GM18951 (cell line): ENCODE measurements around the gene ATG5.

Experiments
- POLR2A ChIP-seq: IDR thresholded peaks from 4 replicates; pipeline ENCODE4 v1.6.1; 2011; ENCODE audit warnings: mild to moderate bottlenecking; ENCODE audit not compliant: insufficient read length, insufficient read depth; ENCODE audit errors: extremely low read depth
- in situ Hi-C: fragments of 300-500 bp; cut with MboI; formaldehyde crosslinking; loops from one replicate; pipeline ENCODE4 v1.12.0; 2022; ENCODE audit warnings: low sequenced_read_pairs, mixed read lengths, inconsistent platforms; ENCODE audit not compliant: unreplicated experiment

ATG5 gene

DNA sequence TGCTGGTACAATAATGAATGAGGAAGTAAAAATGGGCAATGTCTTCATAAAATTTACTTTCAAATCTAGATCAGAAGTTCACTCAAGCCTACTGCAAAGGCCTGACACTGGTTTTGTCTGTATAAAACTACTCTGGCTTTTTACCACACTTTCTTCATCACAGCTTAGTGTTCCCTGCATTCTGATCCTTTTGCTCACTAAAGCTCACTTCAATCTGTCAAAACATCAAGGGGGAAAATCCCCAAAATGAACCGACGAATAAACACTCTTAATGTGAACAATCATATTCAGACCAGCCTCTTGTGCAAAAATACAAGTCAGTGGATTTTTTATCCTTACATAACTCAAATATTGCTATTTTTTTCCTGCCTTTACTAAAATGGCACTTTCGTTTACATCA lies 140.9 kb downstream of the ATG5 start:
- in situ Hi-C loops: no loop called here

DNA sequence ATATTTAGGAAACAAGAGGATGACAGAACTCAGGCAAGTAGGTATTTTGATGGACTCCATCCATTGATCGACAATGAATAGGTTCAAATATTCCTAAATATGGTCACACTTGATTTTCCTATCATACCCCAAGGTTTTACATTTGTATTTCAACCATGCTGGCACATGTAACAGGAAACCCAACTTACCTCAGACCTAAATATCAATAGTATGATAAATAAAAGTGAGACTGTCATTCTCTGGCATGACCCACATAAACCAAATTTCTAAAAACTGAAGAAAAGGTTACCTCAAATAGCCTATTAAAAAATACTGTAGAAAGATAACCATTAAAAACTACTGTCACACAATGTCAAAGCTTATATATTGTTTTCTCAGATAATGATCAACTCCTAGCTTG lies 142.1 kb downstream of the ATG5 start:
- in situ Hi-C loops: no loop called here
- no peak for TF ChIP-seq POLR2A

More for the DNA sequence above, 140.9 kb downstream of the ATG5 start:
- no peak for TF ChIP-seq POLR2A

DNA sequence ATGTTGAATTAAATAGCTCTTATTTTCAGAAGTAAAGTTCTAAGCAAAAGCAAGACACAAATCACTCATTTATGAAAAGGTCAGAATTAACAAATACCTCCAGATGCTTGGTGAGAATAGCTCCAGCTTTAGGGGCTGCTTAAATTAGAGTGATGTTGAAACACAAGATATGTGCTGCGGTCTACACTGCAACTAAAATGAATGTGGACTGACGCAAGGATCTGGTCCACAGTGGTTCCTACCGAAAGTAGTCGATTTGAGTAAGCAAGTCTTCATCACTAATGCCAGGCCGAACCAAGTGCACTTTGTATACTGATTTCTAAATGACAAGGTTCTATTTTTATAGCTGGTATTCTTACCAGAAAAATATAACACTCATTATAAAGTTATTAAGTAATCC lies 143.1 kb downstream of the ATG5 start:
- no peak for TF ChIP-seq POLR2A
- in situ Hi-C loops: no loop called here

DNA sequence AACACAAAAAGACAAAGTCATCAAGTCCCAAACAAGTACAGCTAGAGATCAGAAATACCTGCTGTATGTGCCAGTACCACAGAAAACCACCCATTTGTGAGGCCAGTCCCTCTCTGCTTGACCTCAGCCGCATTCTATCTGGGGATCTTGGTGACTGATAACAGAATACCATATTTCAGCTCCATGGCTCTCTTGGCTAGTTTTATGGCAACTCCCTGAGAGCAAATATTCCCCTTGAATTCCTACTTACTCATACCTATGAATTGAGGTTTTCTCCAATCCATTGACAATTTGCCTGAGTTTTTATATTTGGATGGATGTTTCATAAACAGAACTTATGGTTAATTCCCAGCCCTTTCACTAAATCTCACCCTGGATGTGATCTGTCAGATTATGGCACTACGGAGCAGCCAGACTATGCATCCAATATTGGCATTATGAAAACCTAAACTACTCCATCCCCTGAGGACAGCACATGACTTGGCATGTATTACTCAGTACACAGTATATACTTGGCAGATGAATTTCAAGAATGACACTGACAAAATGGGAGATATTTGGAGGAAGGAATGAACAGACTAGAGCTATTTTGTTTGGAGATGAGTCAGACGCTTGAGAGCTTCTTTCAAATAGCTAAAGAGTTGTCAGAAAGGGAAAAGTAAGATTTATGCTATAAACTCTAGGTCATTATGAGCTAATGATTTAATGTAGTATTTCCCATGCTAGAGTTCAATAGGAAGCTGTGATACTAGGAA lies 143.7 kb downstream of the ATG5 start:
- no peak for TF ChIP-seq POLR2A
- in situ Hi-C loops: no loop called here

DNA sequence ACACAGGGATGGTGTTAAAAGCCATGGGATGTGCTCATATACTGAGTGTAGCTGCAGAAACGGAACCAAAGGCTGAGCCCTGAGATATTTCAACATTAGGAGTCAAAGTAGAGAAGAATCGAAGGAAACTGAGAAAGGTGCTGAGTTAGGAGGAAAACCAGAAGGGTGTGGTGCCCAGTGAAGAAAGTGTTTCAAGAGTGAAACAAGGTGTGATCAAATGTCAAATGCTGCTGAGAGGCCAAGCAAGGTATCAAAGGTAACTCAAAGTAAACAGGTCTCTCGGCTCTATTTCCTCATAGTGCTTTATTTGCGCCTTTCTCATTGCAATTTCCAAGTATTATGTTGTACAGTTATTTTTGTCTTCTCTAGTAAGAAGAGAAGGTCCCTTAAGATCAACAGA lies 145.4 kb downstream of the ATG5 start:
- in situ Hi-C loops: no loop called here
- no peak for TF ChIP-seq POLR2A

DNA sequence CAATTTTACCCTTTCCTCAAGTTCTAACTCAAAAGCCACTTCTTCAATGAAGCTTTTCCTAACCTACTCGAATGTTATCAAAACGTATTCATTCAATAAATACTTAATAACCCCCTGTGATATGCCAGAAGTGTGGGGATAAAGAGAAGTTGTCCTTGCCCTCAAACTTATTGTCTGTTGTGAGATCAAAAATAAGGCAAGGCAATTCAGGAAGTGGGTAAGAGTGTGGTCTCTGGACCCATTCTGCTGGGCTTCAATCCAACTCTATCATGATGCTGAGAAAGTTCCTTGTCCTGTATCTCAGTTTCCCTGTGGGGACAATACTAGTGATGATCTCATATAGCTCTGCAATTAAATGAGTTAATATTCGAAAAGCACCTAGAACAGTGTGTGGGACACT lies 146.7 kb downstream of the ATG5 start:
- no peak for TF ChIP-seq POLR2A
- in situ Hi-C loops: no loop called here

DNA sequence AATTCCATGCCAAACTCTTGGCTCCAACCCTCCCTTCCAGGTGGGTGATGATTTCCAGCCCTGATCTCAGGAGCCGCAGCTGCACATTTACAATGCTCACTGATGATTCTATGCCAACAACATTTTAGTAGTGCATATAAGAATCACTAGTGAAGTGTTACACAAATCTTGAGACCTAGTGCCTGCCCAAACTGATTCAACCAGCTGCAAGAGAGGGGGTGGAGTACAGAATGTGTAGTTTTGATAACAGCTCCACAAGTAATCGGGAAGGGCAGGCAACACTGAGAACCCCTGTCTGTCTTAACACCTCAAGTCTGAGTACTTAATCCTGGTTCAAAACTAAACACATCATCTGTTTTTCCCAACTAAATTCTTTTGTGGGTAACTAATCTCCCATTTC lies 147.8 kb downstream of the ATG5 start:
- in situ Hi-C loops: no loop called here
- TF ChIP-seq POLR2A: no peak

DNA sequence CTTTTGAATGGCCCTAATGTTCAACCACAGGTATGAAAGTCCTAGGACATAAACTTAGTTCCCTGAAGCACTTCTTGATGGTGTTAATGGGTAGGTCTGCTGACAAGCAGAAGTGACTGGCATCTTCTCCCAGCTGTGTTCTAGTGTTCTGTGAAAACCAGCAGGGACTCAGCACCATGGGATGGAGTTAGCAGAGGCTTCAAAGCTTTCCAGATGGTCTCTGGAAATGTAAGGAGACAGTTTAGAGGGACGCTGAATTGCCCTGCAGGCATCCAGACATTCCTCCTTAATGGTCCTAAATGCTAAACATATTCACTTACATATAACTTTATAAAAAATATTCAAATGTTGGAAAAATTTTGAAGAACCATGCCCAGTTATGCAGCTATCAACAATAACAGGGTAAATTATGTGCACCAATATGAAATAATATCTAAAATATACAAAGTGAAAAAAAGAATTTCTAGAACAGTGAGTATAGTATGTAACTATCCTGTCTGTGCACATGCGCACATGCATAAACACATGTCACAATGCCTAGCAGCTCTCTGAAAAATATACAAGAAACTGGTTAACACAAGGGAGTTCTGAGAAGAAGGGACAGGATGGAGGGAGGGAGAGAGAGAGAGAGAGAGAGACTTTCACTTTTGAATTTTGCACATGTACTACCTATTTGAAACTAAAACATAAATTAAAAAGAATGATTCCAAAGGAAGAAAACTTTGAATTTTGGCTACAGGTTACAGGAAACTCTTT lies 152.3 kb downstream of the ATG5 start:
- no peak for TF ChIP-seq POLR2A
- in situ Hi-C loops: no loop called here

DNA sequence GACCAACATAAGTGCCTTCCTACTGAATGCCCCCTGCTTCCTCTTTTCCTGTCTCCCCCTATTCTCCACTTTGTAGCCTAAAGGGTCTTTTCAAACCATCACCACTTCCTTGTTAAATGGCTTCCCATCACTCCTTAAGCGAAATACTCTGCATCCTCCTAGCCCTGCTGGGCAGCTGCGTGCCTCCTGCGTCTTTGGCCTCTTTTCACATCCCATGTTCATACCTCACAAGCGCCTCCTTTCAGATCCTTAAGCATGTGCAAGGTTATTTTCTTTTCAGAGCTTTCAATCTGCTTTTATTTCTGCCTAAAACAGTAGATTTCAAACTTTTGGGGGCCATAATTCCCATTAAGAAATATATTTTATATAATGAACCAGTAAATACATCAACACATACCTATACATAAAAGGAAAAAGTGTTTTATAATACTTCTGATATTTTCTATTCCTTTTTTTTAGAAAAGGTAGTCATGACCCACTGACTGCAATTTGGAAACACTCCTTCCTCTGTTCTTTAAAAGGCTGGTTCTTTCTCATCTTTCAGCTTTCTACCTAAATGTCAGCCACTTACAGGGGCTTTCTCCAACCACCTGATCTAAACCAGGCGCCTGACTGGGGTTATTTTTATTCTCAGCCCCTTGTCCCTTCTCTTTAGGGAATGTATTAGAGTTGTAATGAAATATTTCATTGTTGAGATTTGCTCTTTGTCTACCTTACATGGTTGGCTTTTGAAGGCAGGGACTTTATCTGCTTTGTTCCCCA lies 155.3 kb downstream of the ATG5 start:
- in situ Hi-C loops: no loop called here

DNA sequence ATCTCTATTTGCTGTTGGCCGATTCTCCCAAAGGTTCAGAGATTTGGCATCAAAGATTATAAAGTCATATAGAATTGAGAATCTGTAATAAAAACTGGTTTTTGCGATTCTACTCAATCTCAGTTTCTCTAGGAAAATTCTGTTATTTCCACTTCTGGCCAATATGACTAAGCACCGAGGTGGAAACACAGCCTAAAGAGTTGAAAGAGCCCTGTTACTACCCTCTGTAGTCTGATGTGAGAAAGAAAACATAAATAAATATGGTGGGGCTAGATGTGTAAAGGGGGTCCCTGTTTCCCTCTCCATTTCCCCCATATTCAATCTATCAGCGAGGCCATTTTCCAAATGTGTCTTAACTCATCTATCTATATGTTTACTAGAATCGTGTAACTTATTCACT lies 156.0 kb downstream of the ATG5 start:
- TF ChIP-seq POLR2A: no peak
- in situ Hi-C loops: no loop called here

More for the DNA sequence above, 155.3 kb downstream of the ATG5 start:
- TF ChIP-seq POLR2A: no peak

DNA sequence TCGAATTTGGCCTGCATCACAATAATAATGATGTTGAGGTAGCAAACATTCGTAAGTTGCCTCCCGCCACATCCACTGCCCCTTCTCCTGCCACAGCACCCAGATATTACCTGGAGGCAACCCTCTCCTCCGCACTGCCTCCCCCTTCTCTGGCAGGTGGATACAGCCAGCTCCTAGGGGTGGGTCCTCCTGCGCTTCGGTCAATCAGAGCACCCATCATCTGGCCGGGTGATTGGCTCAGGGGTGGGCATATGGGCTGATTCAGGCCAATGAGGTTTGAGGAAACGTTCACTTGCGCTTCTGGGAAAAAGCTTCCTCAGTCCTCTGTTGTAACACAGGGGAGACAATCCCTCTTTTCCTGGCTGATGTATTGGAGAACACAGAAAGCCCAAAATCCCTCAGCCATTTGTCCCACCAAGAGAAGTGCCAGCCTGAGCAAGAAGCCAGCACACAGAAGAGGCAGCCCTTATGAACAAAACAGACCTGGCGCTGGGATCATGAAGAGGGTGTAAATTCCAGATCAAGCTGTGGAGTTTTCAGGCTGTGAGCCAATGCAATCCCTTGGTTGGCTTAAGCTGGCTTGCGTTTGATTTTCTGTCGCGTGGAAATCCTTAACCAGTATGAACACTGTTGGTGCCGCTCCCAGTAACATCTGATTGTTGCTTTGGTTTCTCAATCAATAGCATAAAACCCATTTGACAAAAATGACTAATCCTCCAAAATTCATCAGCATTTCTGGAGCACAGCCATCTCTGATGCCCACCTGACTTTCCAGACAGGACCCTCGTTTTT lies 157.3 kb downstream of the ATG5 start:
- in situ Hi-C loops: no loop called here
- TF ChIP-seq POLR2A: no peak

DNA sequence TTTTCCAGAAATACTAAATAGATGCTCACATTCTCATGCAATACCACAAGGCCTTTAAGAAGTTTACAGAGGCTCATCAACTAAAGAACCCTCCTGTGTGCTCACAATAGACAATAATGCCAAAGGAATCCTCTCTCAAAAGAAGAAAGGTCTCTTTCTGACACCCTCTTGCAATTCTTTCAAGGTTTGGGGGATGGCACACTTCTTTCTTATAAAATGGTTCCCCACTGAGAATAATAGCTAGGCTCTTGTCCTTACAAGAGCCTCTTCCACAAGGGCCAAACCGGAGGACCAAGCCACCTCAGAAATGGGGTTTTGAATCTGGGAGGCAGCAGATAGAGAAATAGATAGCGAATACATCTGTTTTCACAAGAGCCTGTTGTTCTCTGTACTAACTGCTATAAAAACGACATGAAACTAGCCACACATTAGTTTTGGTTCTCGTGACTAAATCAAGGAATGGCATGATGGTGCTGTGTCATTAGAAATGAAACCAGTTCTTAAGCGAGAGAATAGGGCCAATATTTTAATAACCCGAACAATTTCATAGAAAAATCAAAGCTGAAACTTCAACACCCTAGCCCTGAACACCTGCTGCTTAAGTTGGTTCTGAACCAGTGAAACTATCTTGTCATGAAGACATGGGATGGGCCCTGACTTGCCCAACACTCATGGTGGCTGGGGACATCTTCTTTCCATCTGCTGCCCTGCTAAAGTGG lies 158.3 kb downstream of the ATG5 start:
- in situ Hi-C loops: no loop called here
- no peak for TF ChIP-seq POLR2A
